ENCODE results near the gene KLK15. TPM values are rescaled to one million over a fixed set of nuclear protein-coding genes. Genes with fewer than 3 reads are reported as not detected.
A peak's percentile ranks its signal among the peaks of the same experiment; 100 is the strongest.

Gene KLK15
- not detected in 2 replicates for total RNA-seq

GRCh38 chr19:50833117-50833801, at the start of gene KLK15:
TSS of gene KLK15 (minus strand) at chr19:50833574. CDS start at chr19:50831492, 2,082 bp downstream.
- no peaks in the 10 kb centered on the region for H3K9me3 Mint-ChIP-seq
- H3K4me1 Mint-ChIP-seq: peaks cover 13% of the 10 kb centered on the region
- H3K27me3 Mint-ChIP-seq: peaks cover 43% of the 10 kb centered on the region
- no peak for DNase-seq
- no peak within 1 kb of the TSS for H3K27ac Mint-ChIP-seq
- no peaks in the 10 kb centered on the region for H3K36me3 Mint-ChIP-seq (ENCODE audit: low read depth)
- intact Hi-C loops (cut with micrococcal nuclease): no loop called here
- H3K4me3 Mint-ChIP-seq: no peak within 1 kb of the TSS

- H3K27me3 Mint-ChIP-seq: peaks cover 14% of the 10 kb centered on the region
- intact Hi-C loops (cut with micrococcal nuclease): no loop called here
- no peaks in the 10 kb centered on the region for H3K36me3 Mint-ChIP-seq (ENCODE audit: low read depth)
- H3K27ac Mint-ChIP-seq: no peak overlapping the region
- H3K9me3 Mint-ChIP-seq: no peaks in the 10 kb centered on the region
- no peak overlapping the region for H3K4me3 Mint-ChIP-seq
- no peak for DNase-seq
- no peaks in the 10 kb centered on the region for H3K4me1 Mint-ChIP-seq
Measured at GRCh38 chr19:50882188-50882587, 48.8 kb upstream of the KLK15 start.

- Mint-ChIP-seq H3K27me3 (peaks cover 12% of the 10 kb centered on the region), H3K4me3 (no peak overlapping the region), H3K36me3 (ENCODE audit: low read depth) (no peaks in the 10 kb centered on the region), H3K27ac (no peak overlapping the region), H3K9me3 (no peaks in the 10 kb centered on the region), H3K4me1 (no peaks in the 10 kb centered on the region)
- no peak for DNase-seq
- intact Hi-C loops (cut with micrococcal nuclease): no loop called here
Measured at GRCh38 chr19:50880241-50880640, 46.9 kb upstream of the KLK15 start.

- intact Hi-C loops (cut with micrococcal nuclease): no loop called here
- no peaks in the 10 kb centered on the region for H3K9me3 Mint-ChIP-seq
- no peak overlapping the region for H3K27ac Mint-ChIP-seq
- no peaks in the 10 kb centered on the region for H3K4me1 Mint-ChIP-seq
- H3K4me3 Mint-ChIP-seq: no peak overlapping the region
- H3K36me3 Mint-ChIP-seq (ENCODE audit: low read depth): no peaks in the 10 kb centered on the region
- no peak for DNase-seq
- H3K27me3 Mint-ChIP-seq: peaks cover 10% of the 10 kb centered on the region
Measured at GRCh38 chr19:50878851-50879250, 45.5 kb upstream of the KLK15 start.

GRCh38 chr19:50877338-50877737, 44.0 kb upstream of the KLK15 start:
- DNase-seq: no peak
- Mint-ChIP-seq H3K27ac (no peak overlapping the region), H3K36me3 (ENCODE audit: low read depth) (no peaks in the 10 kb centered on the region), H3K4me1 (no peaks in the 10 kb centered on the region), H3K27me3 (peaks cover 10% of the 10 kb centered on the region), H3K9me3 (no peaks in the 10 kb centered on the region), H3K4me3 (no peak overlapping the region)
- intact Hi-C loops (cut with micrococcal nuclease): no loop called here

GRCh38 chr19:50876456-50876855, 43.1 kb upstream of the KLK15 start:
- no peaks in the 10 kb centered on the region for H3K36me3 Mint-ChIP-seq (ENCODE audit: low read depth)
- H3K9me3 Mint-ChIP-seq: no peaks in the 10 kb centered on the region
- no peak for DNase-seq
- no peak overlapping the region for H3K27ac Mint-ChIP-seq
- no peak overlapping the region for H3K4me3 Mint-ChIP-seq
- peaks cover 11% of the 10 kb centered on the region for H3K27me3 Mint-ChIP-seq
- intact Hi-C loops (cut with micrococcal nuclease): no loop called here
- H3K4me1 Mint-ChIP-seq: no peaks in the 10 kb centered on the region

- peaks cover 16% of the 10 kb centered on the region for H3K27me3 Mint-ChIP-seq
- H3K4me3 Mint-ChIP-seq: no peak overlapping the region
- no peaks in the 10 kb centered on the region for H3K36me3 Mint-ChIP-seq (ENCODE audit: low read depth)
- H3K4me1 Mint-ChIP-seq: no peaks in the 10 kb centered on the region
- intact Hi-C loops (cut with micrococcal nuclease): no loop called here
- H3K27ac Mint-ChIP-seq: no peak overlapping the region
- H3K9me3 Mint-ChIP-seq: no peaks in the 10 kb centered on the region
- DNase-seq: no peak
Measured at GRCh38 chr19:50875795-50876422, 42.5 kb upstream of the KLK15 start.

- Mint-ChIP-seq H3K4me1 (no peaks in the 10 kb centered on the region), H3K27ac (no peak overlapping the region), H3K36me3 (ENCODE audit: low read depth) (no peaks in the 10 kb centered on the region), H3K27me3 (peaks cover 10% of the 10 kb centered on the region), H3K4me3 (no peak overlapping the region), H3K9me3 (no peaks in the 10 kb centered on the region)
- intact Hi-C loops (cut with micrococcal nuclease): no loop called here
- DNase-seq: no peak
Measured at GRCh38 chr19:50874211-50874610, 40.8 kb upstream of the KLK15 start.

GRCh38 chr19:50873056-50873455, 39.7 kb upstream of the KLK15 start, which contains the start of gene KLK2:
TSS of gene KLK2 (plus strand) at chr19:50873439. CDS start at chr19:50873474, 35 bp downstream.
- H3K4me3 Mint-ChIP-seq: no peak within 1 kb of the TSS
- DNase-seq: no peak
- no peaks in the 10 kb centered on the region for H3K36me3 Mint-ChIP-seq (ENCODE audit: low read depth)
- H3K9me3 Mint-ChIP-seq: no peaks in the 10 kb centered on the region
- intact Hi-C loops (cut with micrococcal nuclease): no loop called here
- H3K27me3 Mint-ChIP-seq: peaks cover 12% of the 10 kb centered on the region
- no peaks in the 10 kb centered on the region for H3K4me1 Mint-ChIP-seq
- H3K27ac Mint-ChIP-seq: no peak within 1 kb of the TSS

- Mint-ChIP-seq H3K27me3 (peaks cover 22% of the 10 kb centered on the region), H3K36me3 (ENCODE audit: low read depth) (no peaks in the 10 kb centered on the region), H3K9me3 (no peaks in the 10 kb centered on the region), H3K4me3 (no peak overlapping the region), H3K27ac (no peak overlapping the region), H3K4me1 (no peaks in the 10 kb centered on the region)
- intact Hi-C loops (cut with micrococcal nuclease): no loop called here
- DNase-seq: peak; percentile 59
Measured at GRCh38 chr19:50870417-50871089, 37.2 kb upstream of the KLK15 start.

- intact Hi-C loops (cut with micrococcal nuclease): no loop called here
- no peak for DNase-seq
- H3K4me1 Mint-ChIP-seq: no peaks in the 10 kb centered on the region
- peaks cover 26% of the 10 kb centered on the region for H3K27me3 Mint-ChIP-seq
- no peak overlapping the region for H3K4me3 Mint-ChIP-seq
- H3K27ac Mint-ChIP-seq: no peak overlapping the region
- H3K36me3 Mint-ChIP-seq (ENCODE audit: low read depth): no peaks in the 10 kb centered on the region
- H3K9me3 Mint-ChIP-seq: no peaks in the 10 kb centered on the region
Measured at GRCh38 chr19:50869479-50869878, 36.1 kb upstream of the KLK15 start.

- no peak for DNase-seq
- no peak overlapping the region for H3K27ac Mint-ChIP-seq
- peaks cover 28% of the 10 kb centered on the region for H3K27me3 Mint-ChIP-seq
- no peaks in the 10 kb centered on the region for H3K4me1 Mint-ChIP-seq
- intact Hi-C loops (cut with micrococcal nuclease): no loop called here
- H3K9me3 Mint-ChIP-seq: peaks cover 5% of the 10 kb centered on the region
- H3K4me3 Mint-ChIP-seq: no peak overlapping the region
- H3K36me3 Mint-ChIP-seq (ENCODE audit: low read depth): no peaks in the 10 kb centered on the region
Measured at GRCh38 chr19:50861496-50862286, 28.3 kb upstream of the KLK15 start.

GRCh38 chr19:50861010-50861409, 27.6 kb upstream of the KLK15 start:
- intact Hi-C loops (cut with micrococcal nuclease): no loop called here
- Mint-ChIP-seq H3K4me1 (no peaks in the 10 kb centered on the region), H3K27ac (no peak overlapping the region), H3K27me3 (peaks cover 22% of the 10 kb centered on the region), H3K36me3 (ENCODE audit: low read depth) (no peaks in the 10 kb centered on the region), H3K9me3 (peaks cover 5% of the 10 kb centered on the region), H3K4me3 (no peak overlapping the region)
- DNase-seq: no peak

- H3K4me1 Mint-ChIP-seq: no peaks in the 10 kb centered on the region
- H3K36me3 Mint-ChIP-seq (ENCODE audit: low read depth): no peaks in the 10 kb centered on the region
- no peak overlapping the region for H3K27ac Mint-ChIP-seq
- H3K27me3 Mint-ChIP-seq: peaks cover 23% of the 10 kb centered on the region
- H3K9me3 Mint-ChIP-seq: peaks cover 5% of the 10 kb centered on the region
- no peak for DNase-seq
- no peak overlapping the region for H3K4me3 Mint-ChIP-seq
- intact Hi-C loops (cut with micrococcal nuclease): no loop called here
Measured at GRCh38 chr19:50859849-50860248, 26.5 kb upstream of the KLK15 start.
